Smooth muscle cell (in vitro differentiated cells): ENCODE results near the gene ASTN2. TPM values are rescaled to one million over a fixed set of nuclear protein-coding genes. Genes with fewer than 3 reads are reported as not detected.

Source experiments
- DNase-seq: peaks from one replicate; lab custom pipeline; 2025; ENCODE audit not compliant: unreplicated experiment; lab: John Stamatoyannopoulos, UW
- H2AFZ ChIP-seq: fragments of 200-600 bp; sonication (generic); 2 replicates; pipeline ENCODE4 v1.6.0; 2016; ENCODE audit warnings: antibody characterized with exemption, low read depth, mild to moderate bottlenecking
- H3F3A ChIP-seq: fragments of 200-600 bp; sonication (generic); 2 replicates; pipeline ENCODE4 v1.6.0; 2017; ENCODE audit warnings: antibody characterized with exemption, low read depth
- H3K27ac ChIP-seq: fragments of 200-600 bp; sonication (generic); 2 replicates; pipeline ENCODE4 v1.5.1; 2016; ENCODE audit warnings: low read depth, mild to moderate bottlenecking
- H3K27me3 ChIP-seq: fragments of 200-600 bp; sonication (generic); 2 replicates; pipeline ENCODE4 v1.6.1; 2016; ENCODE audit warnings: low read depth, mild to moderate bottlenecking
- H3K36me3 ChIP-seq: fragments of 200-600 bp; sonication (generic); 2 replicates; pipeline ENCODE4 v1.5.1; 2016; ENCODE audit warnings: low read depth
- H3K4me1 ChIP-seq: fragments of 200-600 bp; sonication (generic); 2 replicates; pipeline ENCODE4 v1.5.1; 2016; ENCODE audit warnings: low read depth
- H3K4me2 ChIP-seq: fragments of 200-600 bp; sonication (generic); 2 replicates; pipeline ENCODE4 v1.6.0; 2016; ENCODE audit warnings: mild to moderate bottlenecking
- H3K4me3 ChIP-seq: fragments of 200-600 bp; sonication (generic); 2 replicates; pipeline ENCODE4 v1.5.1; 2016; ENCODE audit warnings: mild to moderate bottlenecking
- H3K79me2 ChIP-seq: fragments of 200-600 bp; sonication (generic); 2 replicates; pipeline ENCODE4 v1.6.0; 2016; ENCODE audit warnings: low read depth, mild to moderate bottlenecking
- H3K9ac ChIP-seq: fragments of 200-600 bp; sonication (generic); 2 replicates; pipeline ENCODE4 v1.6.0; 2016; ENCODE audit warnings: low read depth
- H3K9me3 ChIP-seq: fragments of 200-600 bp; sonication (generic); replicated peaks from 2 replicates; pipeline ENCODE4 v1.5.1; 2016; ENCODE audit warnings: low read depth
- H4K20me1 ChIP-seq: fragments of 200-600 bp; sonication (generic); 2 replicates; pipeline ENCODE4 v1.6.0; 2016; ENCODE audit warnings: low read depth
- CTCF ChIP-seq: fragments of 200-600 bp; sonication (generic); IDR thresholded peaks from 2 replicates; pipeline ENCODE4 v1.5.1; 2017; ENCODE audit warnings: borderline replicate concordance, mild to moderate bottlenecking, antibody characterized with exemption; ENCODE audit not compliant: insufficient read depth, poor library complexity, severe bottlenecking
- WGBS: methylation state at CpG from one replicate; pipeline ENCODE4 v1.1.7; 2016; ENCODE audit warnings: low lambda C conversion rate; 5-methylcytosine and 5-hydroxymethylcytosine counted together
- polyA plus RNA-seq: library from polyadenylated mRNA; unstranded; fragments of >200 nt; fragmentation: Nextera tagmentation; extraction: Ambion mirVana; gene quantifications from 2 replicates; pipeline ENCODE4 v1.2.1, GENCODE V29; 2016
- total RNA-seq: library from RNA; depleted of rRNA; stranded (reverse); fragments of >200 nt; gene quantifications from 2 replicates; pipeline ENCODE4 v1.2.3, GENCODE V29; 2014

The ASTN2 gene
- total and polyA plus RNA-seq, 2 experiments from 2014 or later: 6.5 to 6.7 TPM

DNA sequence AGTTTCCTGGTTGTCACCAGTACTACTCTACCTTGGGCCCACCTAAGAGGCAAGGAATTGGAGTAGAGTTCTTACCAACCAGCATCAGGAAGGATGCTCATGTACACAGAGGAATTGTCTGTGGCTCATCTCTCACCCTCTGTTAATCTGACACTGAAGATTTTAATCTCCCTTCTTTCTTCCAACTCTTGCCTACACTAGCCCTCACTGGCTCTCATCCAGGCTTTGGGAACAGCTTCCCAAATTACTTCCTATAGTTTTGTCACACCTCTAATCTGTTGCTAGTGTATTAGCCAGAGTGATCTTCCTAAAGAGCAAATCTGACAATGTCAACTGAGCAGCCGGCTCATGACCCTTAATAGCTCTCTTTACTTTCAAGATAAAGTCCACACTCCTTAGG, 946.5 kb downstream of the ASTN2 start:
- Histone ChIP-seq H3K27ac (no peak overlapping the region), H3K36me3 (no peaks in the 10 kb centered on the region), H3K4me2 (no peak overlapping the region), H3K4me1 (peaks cover 32% of the 10 kb centered on the region), H3F3A (peaks cover 15% of the 10 kb centered on the region), H4K20me1 (no peaks in the 10 kb centered on the region), H3K4me3 (no peak overlapping the region), H3K79me2 (no peaks in the 10 kb centered on the region), H3K9ac (no peak overlapping the region), H2AFZ (no peak overlapping the region), H3K27me3 (no peaks in the 10 kb centered on the region), H3K9me3 (no peaks in the 10 kb centered on the region)
- no peak for DNase-seq
- TF ChIP-seq CTCF: no peak
- 42% methylated on average over 1 of the region's 1 CpG for WGBS

DNA sequence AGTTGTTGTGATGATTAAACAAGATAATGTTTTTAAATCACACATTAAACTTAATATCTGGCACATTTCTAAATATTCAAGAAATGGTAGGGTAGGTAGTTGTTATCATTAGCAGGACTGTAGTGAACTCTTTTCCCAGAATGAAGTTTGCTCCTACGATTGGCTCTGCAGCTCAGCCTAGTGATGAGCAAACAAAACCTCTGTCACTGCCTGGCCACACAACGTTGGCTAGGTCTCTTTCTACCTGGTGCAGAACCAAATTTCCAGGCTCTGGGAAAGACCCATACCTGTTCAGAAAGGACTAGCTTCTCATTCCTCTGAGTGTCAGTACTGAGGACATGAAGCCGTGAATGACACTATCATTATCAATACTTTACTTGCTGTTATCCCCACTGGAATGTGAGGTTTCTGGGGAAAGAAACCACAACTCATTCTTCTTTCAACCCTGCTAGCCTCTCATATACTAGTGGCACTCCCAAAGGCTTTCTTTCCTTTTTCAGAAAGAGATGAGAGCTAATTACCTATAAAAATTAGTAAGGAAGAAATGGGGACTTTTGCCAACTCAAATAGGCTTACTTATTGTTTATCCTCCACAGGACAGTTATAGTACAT, 947.0 kb downstream of the ASTN2 start:
- Histone ChIP-seq H3K4me2 (peak overlapping the region; percentile 16), H3K9me3 (no peaks in the 10 kb centered on the region), H3K9ac (no peak overlapping the region), H3K4me3 (no peak overlapping the region), H3K27ac (no peak overlapping the region), H3K4me1 (peaks cover 32% of the 10 kb centered on the region), H3K36me3 (no peaks in the 10 kb centered on the region), H3K27me3 (no peaks in the 10 kb centered on the region), H3K79me2 (no peaks in the 10 kb centered on the region), H4K20me1 (no peaks in the 10 kb centered on the region), H2AFZ (no peak overlapping the region), H3F3A (peaks cover 15% of the 10 kb centered on the region)
- WGBS: 50% methylated on average over 3 of the region's 3 CpGs
- TF ChIP-seq CTCF: no peak
- DNase-seq: no peak

GRCh38 chr9:116466271-116467235, 948.3 kb downstream of the ASTN2 start:
- H3K79me2 ChIP-seq: no peaks in the 10 kb centered on the region
- no peak overlapping the region for H3K4me3 ChIP-seq
- H3K4me1 ChIP-seq: peaks cover 24% of the 10 kb centered on the region
- H3K4me2 ChIP-seq: no peak overlapping the region
- no peaks in the 10 kb centered on the region for H3K27me3 ChIP-seq
- H3F3A ChIP-seq: peaks cover 4% of the 10 kb centered on the region
- no peak overlapping the region for H3K9ac ChIP-seq
- no peak for TF ChIP-seq CTCF
- WGBS: 54% methylated on average over 5 of the region's 5 CpGs
- H3K36me3 ChIP-seq: no peaks in the 10 kb centered on the region
- no peaks in the 10 kb centered on the region for H4K20me1 ChIP-seq
- H3K27ac ChIP-seq: no peak overlapping the region
- no peaks in the 10 kb centered on the region for H3K9me3 ChIP-seq
- no peak for DNase-seq
- H2AFZ ChIP-seq: no peak overlapping the region
